Measurements from ENCODE around the gene MRPL51.
"Not testable (repeated sequence)": the region's sequence is repeated elsewhere in the genome, so short reads cannot be mapped to it uniquely, and the experiment has no call there.

Gene MRPL51

GRCh38 chr12:6492838-6493496 lies at the start of gene MRPL51:
TSS of gene MRPL51 (minus strand) at chr12:6493262. CDS start at chr12:6493136, 126 bp downstream.
- Histone ChIP-seq H3K9me3 (ENCODE audit: control insufficient read depth in 2 of 2, low read length in 2 of 2) (no peaks in the 10 kb centered on the region), H3K4me1 (ENCODE audit: control insufficient read depth in 2 of 2, insufficient read depth in 2 of 2, low read length in 2 of 2) (peaks cover 12% of the 10 kb centered on the region in 2 donors), H3K27ac (ENCODE audit: low read depth in 2 of 2, low read length in 2 of 2) (peak within 1 kb of the TSS; percentile 93 to 99), H3K27me3 (ENCODE audit: control insufficient read depth in 2 of 2, insufficient read depth in 2 of 2, low read length in 2 of 2) (no peaks in the 10 kb centered on the region), H3K36me3 (ENCODE audit: control insufficient read depth in 2 of 2, insufficient read depth in 2 of 2, low read length in 2 of 2) (peaks cover 8 to 15% of the 10 kb centered on the region in 2 donors), H3K4me3 (ENCODE audit: low read length in 2 of 2) (peak within 1 kb of the TSS; percentile 86 to 99), H3K9ac (ENCODE audit: low read depth in 1 of 2, low read length in 2 of 2) (peak within 1 kb of the TSS; percentile 89 to 96)

- Histone ChIP-seq H3K36me3 (ENCODE audit: control insufficient read depth in 2 of 2, insufficient read depth in 2 of 2, low read length in 2 of 2) (peaks cover 24 to 25% of the 10 kb centered on the region in 2 donors), H3K9ac (ENCODE audit: low read depth in 1 of 2, low read length in 2 of 2) (peak overlapping the region; percentile 52 to 65), H3K27me3 (ENCODE audit: control insufficient read depth in 2 of 2, insufficient read depth in 2 of 2, low read length in 2 of 2) (no peaks in the 10 kb centered on the region), H3K4me3 (ENCODE audit: low read length in 2 of 2) (peak overlapping the region; percentile 20 to 38), H3K4me1 (ENCODE audit: control insufficient read depth in 2 of 2, insufficient read depth in 2 of 2, low read length in 2 of 2) (peaks cover 43 to 48% of the 10 kb centered on the region in 2 donors), H3K27ac (ENCODE audit: low read depth in 2 of 2, low read length in 2 of 2) (peak overlapping the region; percentile 91 to 94), H3K9me3 (ENCODE audit: control insufficient read depth in 2 of 2, low read length in 2 of 2) (no peaks in the 10 kb centered on the region)
Measured at GRCh38 chr12:6542209-6543009, 49.3 kb upstream of the MRPL51 start.

DNA sequence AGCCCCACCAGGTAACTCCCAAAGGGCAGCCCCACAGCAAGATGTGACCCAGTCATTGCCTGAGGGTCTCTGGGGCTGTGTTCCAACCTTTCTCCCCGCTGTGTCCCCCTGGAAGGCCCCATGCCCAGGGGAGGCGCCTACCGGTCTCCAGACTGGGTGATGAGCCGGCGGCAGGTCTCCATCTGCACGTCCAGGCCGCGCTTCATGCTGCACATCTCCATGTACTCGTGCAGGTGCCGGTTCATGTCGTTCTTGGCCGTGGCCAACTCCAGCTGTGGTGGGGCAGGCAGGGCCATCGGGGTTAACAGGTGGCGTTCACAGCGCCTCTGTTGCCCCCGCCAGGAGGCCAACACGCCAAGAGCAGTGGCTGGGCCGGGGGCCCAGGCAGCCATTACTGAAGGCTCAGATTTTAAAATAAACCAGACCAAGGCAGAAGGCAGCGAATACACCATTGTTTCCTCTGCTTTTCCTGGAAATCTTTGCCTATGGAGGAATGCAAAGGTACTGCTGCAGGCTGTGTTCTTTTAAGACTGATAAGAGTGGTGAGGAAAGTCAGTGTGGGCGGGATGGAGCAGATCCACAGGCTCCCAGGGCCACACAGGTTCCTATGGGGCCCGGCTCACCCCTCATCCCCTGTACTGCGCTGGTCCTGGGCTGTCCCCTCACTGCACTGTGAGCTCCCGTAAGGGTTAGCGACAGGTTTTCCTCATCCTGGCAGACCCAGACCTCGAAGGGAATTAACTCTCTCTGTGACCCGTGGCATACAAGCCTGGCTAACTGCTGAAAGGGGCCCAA lies 48.5 kb upstream of the MRPL51 start:
- H3K9ac ChIP-seq (ENCODE audit: low read depth in 1 of 2, low read length in 2 of 2): peak overlapping the region; percentile 52 to 70
- H3K27me3 ChIP-seq (ENCODE audit: control insufficient read depth in 2 of 2, insufficient read depth in 2 of 2, low read length in 2 of 2): no peaks in the 10 kb centered on the region
- H3K27ac ChIP-seq (ENCODE audit: low read depth in 2 of 2, low read length in 2 of 2): peak overlapping the region; percentile 91 to 94
- peaks cover 33 to 34% of the 10 kb centered on the region in 2 donors for H3K36me3 ChIP-seq (ENCODE audit: control insufficient read depth in 2 of 2, insufficient read depth in 2 of 2, low read length in 2 of 2)
- no peaks in the 10 kb centered on the region for H3K9me3 ChIP-seq (ENCODE audit: control insufficient read depth in 2 of 2, low read length in 2 of 2)
- H3K4me1 ChIP-seq (ENCODE audit: control insufficient read depth in 2 of 2, insufficient read depth in 2 of 2, low read length in 2 of 2): peaks cover 47 to 53% of the 10 kb centered on the region in 2 donors
- peak overlapping the region; percentile 20 to 38 for H3K4me3 ChIP-seq (ENCODE audit: low read length in 2 of 2)

DNA sequence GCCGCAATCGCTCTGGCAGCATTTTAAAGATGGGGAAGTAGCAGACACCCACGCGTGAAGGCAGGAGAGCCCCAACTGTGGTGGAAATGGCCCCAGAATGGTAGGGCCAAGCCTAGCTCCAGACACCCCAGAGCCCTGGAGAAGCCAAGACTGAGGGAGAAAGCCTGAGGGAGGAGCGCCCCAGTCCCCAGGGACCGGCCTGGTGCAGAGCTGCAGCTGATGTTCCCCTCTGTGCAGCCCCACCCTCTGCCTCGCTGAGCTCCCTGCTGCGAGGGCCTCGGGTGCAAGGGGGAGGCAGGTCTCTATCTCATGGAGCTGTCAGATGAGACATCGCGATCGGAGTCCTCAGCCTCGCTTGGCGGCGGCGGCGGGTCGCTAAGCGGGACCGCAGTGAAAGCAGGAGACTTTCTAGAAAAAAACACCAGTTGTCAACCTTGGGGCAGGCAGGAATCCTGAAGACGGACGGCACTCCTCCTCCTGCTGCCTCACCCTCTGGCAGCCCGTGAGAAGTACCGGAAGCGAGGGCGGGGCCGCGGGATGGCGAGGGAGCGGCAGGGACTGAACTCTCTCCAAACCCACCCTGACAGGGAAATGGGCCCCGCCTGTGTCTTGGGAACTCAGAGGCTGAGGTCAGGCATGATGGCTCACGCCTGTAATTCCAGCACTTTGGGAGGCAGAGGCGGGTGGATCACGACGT lies 47.3 kb upstream of the MRPL51 start:
- Histone ChIP-seq H3K4me3 (ENCODE audit: low read length in 2 of 2) (peak overlapping the region; percentile 42 to 52), H3K9me3 (ENCODE audit: control insufficient read depth in 2 of 2, low read length in 2 of 2) (no peaks in the 10 kb centered on the region), H3K27me3 (ENCODE audit: control insufficient read depth in 2 of 2, insufficient read depth in 2 of 2, low read length in 2 of 2) (no peaks in the 10 kb centered on the region), H3K4me1 (ENCODE audit: control insufficient read depth in 2 of 2, insufficient read depth in 2 of 2, low read length in 2 of 2) (peaks cover 58 to 65% of the 10 kb centered on the region in 2 donors), H3K36me3 (ENCODE audit: control insufficient read depth in 2 of 2, insufficient read depth in 2 of 2, low read length in 2 of 2) (peaks cover 35 to 40% of the 10 kb centered on the region in 2 donors), H3K9ac (ENCODE audit: low read depth in 1 of 2, low read length in 2 of 2) (peak overlapping the region; percentile 58 to 70), H3K27ac (ENCODE audit: low read depth in 2 of 2, low read length in 2 of 2) (peak overlapping the region; percentile 91 to 94)

DNA sequence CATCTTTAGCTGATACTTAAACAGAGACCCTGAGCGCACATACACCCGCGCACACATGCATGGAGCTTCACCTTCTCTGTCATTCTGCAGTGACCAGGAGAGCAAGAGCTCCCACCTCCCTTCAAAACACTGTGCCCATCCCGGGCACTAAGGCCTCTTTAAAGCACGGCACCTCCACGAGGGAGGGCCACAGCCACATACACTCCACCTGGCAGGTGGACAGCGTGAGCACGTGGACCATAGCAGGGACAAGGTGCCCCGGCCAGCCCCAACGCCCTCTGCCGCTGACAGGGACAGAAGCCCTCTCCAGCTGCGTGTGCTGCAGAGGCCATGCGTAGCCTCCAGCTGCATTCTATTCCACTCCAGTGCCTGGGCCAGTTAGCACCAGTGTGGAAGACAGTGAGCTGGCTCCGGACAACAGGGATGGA lies 46.7 kb upstream of the MRPL51 start:
- peak overlapping the region; percentile 15 to 70 for H3K9ac ChIP-seq (ENCODE audit: low read depth in 1 of 2, low read length in 2 of 2)
- peaks cover 60 to 65% of the 10 kb centered on the region in 2 donors for H3K4me1 ChIP-seq (ENCODE audit: control insufficient read depth in 2 of 2, insufficient read depth in 2 of 2, low read length in 2 of 2)
- H3K27ac ChIP-seq (ENCODE audit: low read depth in 2 of 2, low read length in 2 of 2): peak overlapping the region; percentile 91 to 94
- peaks cover 35 to 40% of the 10 kb centered on the region in 2 donors for H3K36me3 ChIP-seq (ENCODE audit: control insufficient read depth in 2 of 2, insufficient read depth in 2 of 2, low read length in 2 of 2)
- H3K4me3 ChIP-seq (ENCODE audit: low read length in 2 of 2): peak overlapping the region; percentile 42 to 52
- no peaks in the 10 kb centered on the region for H3K9me3 ChIP-seq (ENCODE audit: control insufficient read depth in 2 of 2, low read length in 2 of 2)
- no peaks in the 10 kb centered on the region for H3K27me3 ChIP-seq (ENCODE audit: control insufficient read depth in 2 of 2, insufficient read depth in 2 of 2, low read length in 2 of 2)

- Histone ChIP-seq H3K4me1 (ENCODE audit: control insufficient read depth in 2 of 2, insufficient read depth in 2 of 2, low read length in 2 of 2) (peaks cover 58 to 65% of the 10 kb centered on the region in 2 donors), H3K27ac (ENCODE audit: low read depth in 2 of 2, low read length in 2 of 2) (peak overlapping the region; percentile 91 to 94), H3K9ac (ENCODE audit: low read depth in 1 of 2, low read length in 2 of 2) (peak overlapping the region; percentile 15 to 70), H3K27me3 (ENCODE audit: control insufficient read depth in 2 of 2, insufficient read depth in 2 of 2, low read length in 2 of 2) (no peaks in the 10 kb centered on the region), H3K9me3 (ENCODE audit: control insufficient read depth in 2 of 2, low read length in 2 of 2) (no peaks in the 10 kb centered on the region), H3K36me3 (ENCODE audit: control insufficient read depth in 2 of 2, insufficient read depth in 2 of 2, low read length in 2 of 2) (peaks cover 32 to 36% of the 10 kb centered on the region in 2 donors), H3K4me3 (ENCODE audit: low read length in 2 of 2) (no peak overlapping the region)
Measured at GRCh38 chr12:6539314-6539682, 46.2 kb upstream of the MRPL51 start.

GRCh38 chr12:6538420-6539313 lies 45.6 kb upstream of the MRPL51 start:
- H3K9ac ChIP-seq (ENCODE audit: low read depth in 1 of 2, low read length in 2 of 2): peak overlapping the region in 1 of 2 donors; percentile 15
- H3K27me3 ChIP-seq (ENCODE audit: control insufficient read depth in 2 of 2, insufficient read depth in 2 of 2, low read length in 2 of 2): no peaks in the 10 kb centered on the region
- no peaks in the 10 kb centered on the region for H3K9me3 ChIP-seq (ENCODE audit: control insufficient read depth in 2 of 2, low read length in 2 of 2)
- H3K4me1 ChIP-seq (ENCODE audit: control insufficient read depth in 2 of 2, insufficient read depth in 2 of 2, low read length in 2 of 2): peaks cover 65 to 66% of the 10 kb centered on the region in 2 donors
- no peak overlapping the region for H3K4me3 ChIP-seq (ENCODE audit: low read length in 2 of 2)
- H3K27ac ChIP-seq (ENCODE audit: low read depth in 2 of 2, low read length in 2 of 2): no peak overlapping the region
- H3K36me3 ChIP-seq (ENCODE audit: control insufficient read depth in 2 of 2, insufficient read depth in 2 of 2, low read length in 2 of 2): peaks cover 31 to 36% of the 10 kb centered on the region in 2 donors

DNA sequence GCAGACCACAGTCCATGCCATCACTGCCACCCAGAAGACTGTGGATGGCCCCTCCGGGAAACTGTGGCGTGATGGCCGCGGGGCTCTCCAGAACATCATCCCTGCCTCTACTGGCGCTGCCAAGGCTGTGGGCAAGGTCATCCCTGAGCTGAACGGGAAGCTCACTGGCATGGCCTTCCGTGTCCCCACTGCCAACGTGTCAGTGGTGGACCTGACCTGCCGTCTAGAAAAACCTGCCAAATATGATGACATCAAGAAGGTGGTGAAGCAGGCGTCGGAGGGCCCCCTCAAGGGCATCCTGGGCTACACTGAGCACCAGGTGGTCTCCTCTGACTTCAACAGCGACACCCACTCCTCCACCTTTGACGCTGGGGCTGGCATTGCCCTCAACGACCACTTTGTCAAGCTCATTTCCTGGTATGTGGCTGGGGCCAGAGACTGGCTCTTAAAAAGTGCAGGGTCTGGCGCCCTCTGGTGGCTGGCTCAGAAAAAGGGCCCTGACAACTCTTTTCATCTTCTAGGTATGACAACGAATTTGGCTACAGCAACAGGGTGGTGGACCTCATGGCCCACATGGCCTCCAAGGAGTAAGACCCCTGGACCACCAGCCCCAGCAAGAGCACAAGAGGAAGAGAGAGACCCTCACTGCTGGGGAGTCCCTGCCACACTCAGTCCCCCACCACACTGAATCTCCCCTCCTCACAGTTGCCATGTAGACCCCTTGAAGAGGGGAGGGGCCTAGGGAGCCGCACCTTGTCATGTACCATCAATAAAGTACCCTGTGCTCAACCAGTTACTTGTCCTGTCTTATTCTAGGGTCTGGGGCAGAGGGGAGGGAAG lies 44.7 kb upstream of the MRPL51 start:
- peaks cover 31 to 36% of the 10 kb centered on the region in 2 donors for H3K36me3 ChIP-seq (ENCODE audit: control insufficient read depth in 2 of 2, insufficient read depth in 2 of 2, low read length in 2 of 2)
- not testable (repeated sequence) for H3K4me3 ChIP-seq (ENCODE audit: low read length in 2 of 2); H3K27me3 ChIP-seq (ENCODE audit: control insufficient read depth in 2 of 2, insufficient read depth in 2 of 2, low read length in 2 of 2); H3K9me3 ChIP-seq (ENCODE audit: control insufficient read depth in 2 of 2, low read length in 2 of 2)
- peaks cover 69 to 70% of the 10 kb centered on the region in 2 donors for H3K4me1 ChIP-seq (ENCODE audit: control insufficient read depth in 2 of 2, insufficient read depth in 2 of 2, low read length in 2 of 2)
- H3K27ac ChIP-seq (ENCODE audit: low read depth in 2 of 2, low read length in 2 of 2): peak overlapping the region; percentile 44 to 71
- peak overlapping the region in 1 of 2 donors; percentile 54 for H3K9ac ChIP-seq (ENCODE audit: low read depth in 1 of 2, low read length in 2 of 2)
